Measurements from ENCODE around the gene COG4. TPM values are rescaled to one million over a fixed set of nuclear protein-coding genes. Genes with fewer than 3 reads are reported as not detected.
A peak's percentile ranks its signal among the peaks of the same experiment; 100 is the strongest.

COG4 gene
- total and polyA plus RNA-seq, 2 experiments from 2014 or later, result 60.6 to 66.4 TPM

DNA sequence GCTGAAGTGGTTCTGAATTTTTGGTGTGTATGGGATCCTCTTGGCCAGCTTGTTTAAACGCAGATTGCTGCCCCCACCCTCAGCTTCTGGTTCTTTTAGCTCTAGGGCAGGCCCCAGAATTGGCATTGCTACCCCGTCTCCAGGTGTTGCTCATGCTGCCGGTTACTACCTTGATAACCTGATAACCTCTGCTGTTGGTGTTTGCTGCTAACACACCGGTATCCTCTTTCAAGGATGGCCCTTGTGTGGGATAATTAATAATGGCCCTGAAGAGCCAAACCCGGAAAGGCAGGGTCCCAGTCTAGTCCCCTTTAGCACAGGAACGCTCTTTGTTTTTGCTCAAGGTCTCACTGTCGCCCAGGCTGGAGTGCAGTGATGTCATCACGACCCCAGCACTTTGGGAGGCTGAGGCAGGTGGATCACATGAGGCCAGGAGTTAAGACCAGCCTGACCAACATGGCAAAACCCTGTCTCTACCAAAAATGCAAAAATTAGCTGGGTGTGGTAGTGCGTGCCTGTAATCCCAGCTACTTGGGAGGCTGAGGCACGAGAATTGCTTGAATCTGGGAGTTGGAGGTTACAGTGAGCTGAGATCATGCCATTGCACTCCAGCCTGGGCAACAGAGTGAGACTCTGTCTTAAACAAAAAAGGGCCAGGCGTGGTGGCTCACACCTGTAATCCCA is 83.2 kb downstream of the COG4 start:
- H3K9ac ChIP-seq, result no peak overlapping the region
- H3K36me3 ChIP-seq (ENCODE audit: low read depth), result no peaks in the 10 kb centered on the region
- H3K27ac ChIP-seq, result no peak overlapping the region
- H2AFZ ChIP-seq, result peak overlapping the region; percentile 88
- peak overlapping the region; percentile 87; the same call in 1 of the 2 replicates for H3K4me3 ChIP-seq
- no peaks in the 10 kb centered on the region for H4K20me1 ChIP-seq (ENCODE audit: insufficient read depth)
- H3K4me1 ChIP-seq (ENCODE audit: insufficient read depth), result peaks cover 22% of the 10 kb centered on the region
- in situ Hi-C loops (cut with MboI), result no loop called here
- H3F3A ChIP-seq (ENCODE audit: insufficient read depth), result peaks cover 15% of the 10 kb centered on the region
- H3K9me3 ChIP-seq (ENCODE audit: low read depth), result no peaks in the 10 kb centered on the region
- no peak overlapping the region for H3K4me2 ChIP-seq (ENCODE audit: unreplicated experiment)
- no peak for DNase-seq
- no peaks in the 10 kb centered on the region for H3K27me3 ChIP-seq (replicated peaks; ENCODE audit: insufficient read depth)
- H3K79me2 ChIP-seq (ENCODE audit: insufficient read depth), result peaks cover 28% of the 10 kb centered on the region
- 66 to 67% methylated on average over 11 of the region's 11 CpGs for WGBS, 2 experiments (ENCODE audit: low coverage in 1 of 2, low lambda C conversion rate in 2 of 2, missing lambda C conversion rate in 2 of 2)
- no peaks in the 10 kb centered on the region for H3K9me2 ChIP-seq (ENCODE audit: insufficient read depth)
- TF ChIP-seq EZH2 (IDR thresholded peaks at IDR 0.05; ENCODE audit: insufficient read depth, poor library complexity, severe bottlenecking) (no peak), EZH2phosphoT487 (IDR thresholded peaks at IDR 0.05; ENCODE audit: insufficient read depth, low read depth) (no peak)

DNA sequence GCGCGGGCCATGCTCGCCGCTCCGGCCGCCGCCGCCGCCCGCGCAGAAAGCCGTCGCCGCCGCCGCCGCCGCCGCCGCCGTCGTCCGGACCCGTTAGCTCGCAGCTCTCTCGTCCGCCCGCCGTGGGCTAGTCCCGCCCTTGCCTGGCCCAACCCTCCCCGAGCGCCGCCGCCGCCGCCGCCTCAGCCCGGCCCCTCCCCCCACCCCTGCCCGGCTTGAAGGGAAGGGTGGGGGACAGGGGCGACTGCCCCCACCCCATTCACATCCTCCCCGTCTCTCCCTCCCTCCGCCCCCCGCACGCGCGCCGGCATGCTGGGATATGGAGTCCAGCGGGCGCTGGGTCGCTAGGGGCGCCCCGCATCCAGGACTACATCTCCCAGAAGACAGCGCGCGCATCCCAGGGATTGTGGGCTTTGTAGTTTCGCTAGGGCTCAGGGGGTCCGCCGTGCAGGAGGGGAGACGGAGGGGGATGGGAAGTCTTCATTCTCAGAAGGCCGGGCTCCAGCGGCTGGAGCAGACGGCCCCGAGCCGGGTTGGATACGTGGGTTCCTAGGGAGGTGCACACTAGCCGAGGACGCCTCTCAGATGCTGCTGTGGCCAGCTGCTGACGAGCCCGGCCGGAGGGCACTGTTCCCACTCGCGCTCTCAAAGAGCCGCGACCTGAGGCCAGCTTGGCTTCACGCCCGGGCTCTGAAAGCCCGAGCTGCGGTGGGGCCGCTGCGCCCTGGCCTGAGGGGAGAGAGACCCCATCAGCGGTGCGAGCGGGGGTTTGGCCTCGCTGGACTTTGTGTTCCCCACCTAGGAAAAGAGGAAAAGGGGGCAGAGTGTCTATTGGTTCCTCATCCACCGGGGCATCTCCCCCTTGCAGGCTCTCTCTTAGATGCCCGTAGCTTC is 84.1 kb downstream of the COG4 start, which contains the start of gene ST3GAL2:
ST3GAL2 (minus strand) TSS at position 132 of the 894 bp plus-strand sequence. CDS start 40,570 bp downstream, outside the sequence.
- peaks cover 37% of the 10 kb centered on the region for H3K79me2 ChIP-seq (ENCODE audit: insufficient read depth)
- H3K4me3 ChIP-seq, result peak within 1 kb of the TSS; percentile 87
- peak within 1 kb of the TSS; percentile 76 for H3K27ac ChIP-seq
- H3K27me3 ChIP-seq (replicated peaks; ENCODE audit: insufficient read depth), result no peaks in the 10 kb centered on the region
- peak within 1 kb of the TSS; percentile 88 for H2AFZ ChIP-seq
- in situ Hi-C loops (cut with MboI), result no loop called here
- no peaks in the 10 kb centered on the region for H3K36me3 ChIP-seq (ENCODE audit: low read depth)
- no peaks in the 10 kb centered on the region for H3K9me3 ChIP-seq (ENCODE audit: low read depth)
- peak; percentile 96 for DNase-seq
- TF ChIP-seq EZH2phosphoT487 (IDR thresholded peaks at IDR 0.05; ENCODE audit: insufficient read depth, low read depth), result no peak
- TF ChIP-seq EZH2 (IDR thresholded peaks at IDR 0.05; ENCODE audit: insufficient read depth, poor library complexity, severe bottlenecking), result no peak
- no peaks in the 10 kb centered on the region for H4K20me1 ChIP-seq (ENCODE audit: insufficient read depth)
- WGBS, 2 experiments (ENCODE audit: low coverage in 1 of 2, low lambda C conversion rate in 2 of 2, missing lambda C conversion rate in 2 of 2), result 5 to 7% methylated on average over 40 to 63 of the region's 86 CpGs
- H3K4me2 ChIP-seq (ENCODE audit: unreplicated experiment), result peak within 1 kb of the TSS; percentile 98
- H3K4me1 ChIP-seq (ENCODE audit: insufficient read depth), result peaks cover 22% of the 10 kb centered on the region
- peak within 1 kb of the TSS; percentile 84 for H3K9ac ChIP-seq
- H3F3A ChIP-seq (ENCODE audit: insufficient read depth), result peaks cover 19% of the 10 kb centered on the region
- H3K9me2 ChIP-seq (ENCODE audit: insufficient read depth), result no peaks in the 10 kb centered on the region

DNA sequence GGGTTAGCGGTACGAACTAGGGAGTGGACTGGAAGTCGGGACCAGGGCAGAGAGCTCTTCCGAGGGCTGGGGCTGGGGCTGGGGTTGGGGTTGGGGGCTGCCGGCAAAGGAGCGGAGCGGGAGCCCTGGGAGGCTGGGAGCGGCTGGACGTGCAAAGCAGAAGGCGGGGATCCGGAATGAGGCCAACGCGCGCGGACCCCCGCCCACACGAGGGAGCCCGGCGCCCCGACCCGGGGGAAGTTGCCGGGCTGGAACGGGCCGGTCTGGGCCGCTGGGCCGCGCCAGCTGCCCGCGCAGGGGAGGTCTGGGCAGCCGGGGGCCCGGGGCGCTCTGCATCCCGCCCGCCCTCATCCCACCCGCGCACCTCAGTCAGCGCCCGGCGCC is 84.8 kb downstream of the COG4 start:
- no peaks in the 10 kb centered on the region for H4K20me1 ChIP-seq (ENCODE audit: insufficient read depth)
- peaks cover 25% of the 10 kb centered on the region for H3F3A ChIP-seq (ENCODE audit: insufficient read depth)
- peak overlapping the region; percentile 76 for H3K27ac ChIP-seq
- peaks cover 42% of the 10 kb centered on the region for H3K79me2 ChIP-seq (ENCODE audit: insufficient read depth)
- TF ChIP-seq EZH2 (IDR thresholded peaks at IDR 0.05; ENCODE audit: insufficient read depth, poor library complexity, severe bottlenecking) (no peak), EZH2phosphoT487 (IDR thresholded peaks at IDR 0.05; ENCODE audit: insufficient read depth, low read depth) (no peak)
- H3K9me2 ChIP-seq (ENCODE audit: insufficient read depth), result no peaks in the 10 kb centered on the region
- peak overlapping the region; percentile 84 for H3K9ac ChIP-seq
- H3K9me3 ChIP-seq (ENCODE audit: low read depth), result no peaks in the 10 kb centered on the region
- peak overlapping the region; percentile 98 for H3K4me2 ChIP-seq (ENCODE audit: unreplicated experiment)
- H3K27me3 ChIP-seq (replicated peaks; ENCODE audit: insufficient read depth), result no peaks in the 10 kb centered on the region
- H3K4me3 ChIP-seq, result peak overlapping the region; percentile 87
- in situ Hi-C loops (cut with MboI), result no loop called here
- WGBS, 2 experiments (ENCODE audit: low coverage in 1 of 2, low lambda C conversion rate in 2 of 2, missing lambda C conversion rate in 2 of 2), result 0 to 1% methylated on average over 3 to 22 of the region's 39 CpGs
- no peaks in the 10 kb centered on the region for H3K36me3 ChIP-seq (ENCODE audit: low read depth)
- DNase-seq, result no peak
- peak overlapping the region; percentile 66 for H2AFZ ChIP-seq
- peaks cover 28% of the 10 kb centered on the region for H3K4me1 ChIP-seq (ENCODE audit: insufficient read depth)

Measured in GM23248 (cell line).